ENCODE measurements around the gene EN1. TPM values are rescaled to one million over a fixed set of nuclear protein-coding genes. Genes with fewer than 3 reads are reported as not detected.

EN1 gene
- total RNA-seq, 1 donor from 2014 or later, result not detected

GRCh38 chr2:118807668-118808428, 39.6 kb downstream of the EN1 start:
- peak overlapping the region; percentile 71 for H3K4me3 Mint-ChIP-seq
- no peak overlapping the region for H3K27ac ChIP-seq
- H2AFZ ChIP-seq (replicated peaks), result peak overlapping the region; percentile 82

GRCh38 chr2:118806797-118807667, 40.4 kb downstream of the EN1 start:
- Mint-ChIP-seq H3K27me3 (ENCODE audit: insufficient read depth, low read depth) (peaks cover 26% of the 10 kb centered on the region), H3K36me3 (no peaks in the 10 kb centered on the region), H3K4me3 (peak overlapping the region; percentile 71), H3K4me1 (peaks cover 61% of the 10 kb centered on the region), H3K9me3 (no peaks in the 10 kb centered on the region), H3K27ac (peak overlapping the region; percentile 92)
- Histone ChIP-seq H3K79me2 (ENCODE audit: low read depth) (no peaks in the 10 kb centered on the region), H3K9ac (no peak overlapping the region), H3K9me3 (ENCODE audit: low read depth) (no peaks in the 10 kb centered on the region), H3K27me3 (peaks cover 53% of the 10 kb centered on the region), H2AFZ (replicated peaks) (peak overlapping the region; percentile 74), H4K20me1 (ENCODE audit: low read depth) (peaks cover 3% of the 10 kb centered on the region), H3K27ac (no peak overlapping the region), H3F3A (ENCODE audit: low read depth) (peaks cover 31% of the 10 kb centered on the region), H3K4me1 (peaks cover 34% of the 10 kb centered on the region), H3K4me3 (peak overlapping the region; percentile 36), H3K4me2 (peak overlapping the region; percentile 87), H3K36me3 (no peaks in the 10 kb centered on the region)
- TF ChIP-seq CTCF (IDR thresholded peaks at IDR 0.05) (no peak), EZH2phosphoT487 (IDR thresholded peaks at IDR 0.05) (no peak), EZH2 (IDR thresholded peaks at IDR 0.05) (no peak)
- DNase-seq (ENCODE audit: low spot score), result peak; percentile 46

More at GRCh38 chr2:118807668-118808428, 39.6 kb downstream of the EN1 start:
- Histone ChIP-seq H3K4me1 (peaks cover 42% of the 10 kb centered on the region), H3K79me2 (ENCODE audit: low read depth) (no peaks in the 10 kb centered on the region), H3F3A (ENCODE audit: low read depth) (peaks cover 38% of the 10 kb centered on the region), H3K4me3 (peak overlapping the region; percentile 36), H3K4me2 (peak overlapping the region; percentile 87), H4K20me1 (ENCODE audit: low read depth) (peaks cover 3% of the 10 kb centered on the region), H3K9me3 (ENCODE audit: low read depth) (no peaks in the 10 kb centered on the region), H3K9ac (no peak overlapping the region), H3K36me3 (no peaks in the 10 kb centered on the region), H3K27me3 (peaks cover 53% of the 10 kb centered on the region)
- Mint-ChIP-seq H3K9me3 (no peaks in the 10 kb centered on the region), H3K27me3 (ENCODE audit: insufficient read depth, low read depth) (peaks cover 20% of the 10 kb centered on the region), H3K36me3 (no peaks in the 10 kb centered on the region), H3K4me1 (peaks cover 67% of the 10 kb centered on the region), H3K27ac (peak overlapping the region; percentile 47)
- TF ChIP-seq EZH2phosphoT487 (IDR thresholded peaks at IDR 0.05) (no peak), CTCF (IDR thresholded peaks at IDR 0.05) (no peak), EZH2 (IDR thresholded peaks at IDR 0.05) (no peak)
- peak; percentile 73 for DNase-seq (ENCODE audit: low spot score)

- H3K9me3 ChIP-seq (ENCODE audit: low read depth), result no peaks in the 10 kb centered on the region
- no peaks in the 10 kb centered on the region for H3K9me3 Mint-ChIP-seq
- no peak overlapping the region for H3K4me3 ChIP-seq
- peaks cover 54% of the 10 kb centered on the region for H3K4me1 Mint-ChIP-seq
- no peaks in the 10 kb centered on the region for H3K79me2 ChIP-seq (ENCODE audit: low read depth)
- H3K27ac Mint-ChIP-seq, result no peak overlapping the region
- peaks cover 31% of the 10 kb centered on the region for H3F3A ChIP-seq (ENCODE audit: low read depth)
- no peak overlapping the region for H3K4me2 ChIP-seq
- TF ChIP-seq EZH2phosphoT487 (IDR thresholded peaks at IDR 0.05) (no peak), EZH2 (IDR thresholded peaks at IDR 0.05) (no peak), CTCF (IDR thresholded peaks at IDR 0.05) (no peak)
- H2AFZ ChIP-seq (replicated peaks), result no peak overlapping the region
- DNase-seq (ENCODE audit: low spot score), result no peak
- no peak overlapping the region for H3K9ac ChIP-seq
- peaks cover 3% of the 10 kb centered on the region for H4K20me1 ChIP-seq (ENCODE audit: low read depth)
- no peak overlapping the region for H3K4me3 Mint-ChIP-seq
- H3K4me1 ChIP-seq, result peaks cover 34% of the 10 kb centered on the region
- peaks cover 53% of the 10 kb centered on the region for H3K27me3 ChIP-seq
- no peaks in the 10 kb centered on the region for H3K36me3 Mint-ChIP-seq
- no peaks in the 10 kb centered on the region for H3K36me3 ChIP-seq
- H3K27me3 Mint-ChIP-seq (ENCODE audit: insufficient read depth, low read depth), result peaks cover 27% of the 10 kb centered on the region
- H3K27ac ChIP-seq, result no peak overlapping the region
Measured at GRCh38 chr2:118805064-118805690, 42.3 kb downstream of the EN1 start.

All from neural progenitor cell (in vitro differentiated cells).